HG02943 (cell line): ENCODE results near the gene COMMD3.

Experiments
- ATAC-seq: cut with Tn5 transposase; IDR thresholded peaks from one replicate; pipeline ENCODE4 v1.9.1; 2021; ENCODE audit warnings: mild to moderate bottlenecking, low read depth, moderate library complexity; ENCODE audit not compliant: unreplicated experiment

Gene COMMD3

DNA sequence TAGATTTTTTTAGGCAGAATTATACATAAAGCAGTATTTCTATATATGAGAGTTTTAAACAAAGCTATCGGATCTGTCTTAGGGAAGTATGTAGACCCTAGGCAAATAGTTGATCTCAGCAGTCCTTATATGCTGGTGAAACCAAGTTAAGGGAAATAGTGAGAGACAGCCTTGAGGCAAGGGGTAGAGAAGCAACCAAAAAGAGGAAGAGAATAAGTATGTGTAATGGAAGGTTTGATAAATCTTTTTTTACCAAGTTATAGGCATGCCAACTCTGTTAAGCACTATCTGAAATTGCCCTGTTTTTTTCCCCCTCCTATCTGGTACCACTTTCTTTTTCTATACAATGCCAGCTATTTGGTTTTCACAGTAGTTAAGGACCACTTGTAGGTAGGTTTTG lies 49.0 kb downstream of the COMMD3 start:
- no peak for ATAC-seq

- no peak for ATAC-seq
These were observed 49.7 kb downstream of the COMMD3 start for GRCh38 chr10:22365644-22366434.

DNA sequence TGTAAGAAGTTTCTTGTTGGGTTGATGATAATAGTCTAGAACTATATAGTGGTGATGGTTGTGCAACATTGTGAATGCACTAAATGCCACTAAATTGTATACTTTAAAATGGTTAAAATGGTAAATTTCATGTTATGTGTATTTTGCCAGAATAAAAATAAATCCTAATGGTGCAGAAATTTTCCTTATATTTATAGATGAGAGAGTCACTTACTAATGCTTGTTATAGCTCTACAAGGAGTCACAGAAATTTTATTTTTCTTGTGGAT lies 50.2 kb downstream of the COMMD3 start:
- no peak for ATAC-seq

- ATAC-seq = no peak
These were observed 50.6 kb downstream of the COMMD3 start for GRCh38 chr10:22366771-22367170.

- no peak for ATAC-seq
These were observed 51.3 kb downstream of the COMMD3 start for GRCh38 chr10:22367471-22367870.

GRCh38 chr10:22368402-22368801 lies 52.2 kb downstream of the COMMD3 start:
- no peak for ATAC-seq

DNA sequence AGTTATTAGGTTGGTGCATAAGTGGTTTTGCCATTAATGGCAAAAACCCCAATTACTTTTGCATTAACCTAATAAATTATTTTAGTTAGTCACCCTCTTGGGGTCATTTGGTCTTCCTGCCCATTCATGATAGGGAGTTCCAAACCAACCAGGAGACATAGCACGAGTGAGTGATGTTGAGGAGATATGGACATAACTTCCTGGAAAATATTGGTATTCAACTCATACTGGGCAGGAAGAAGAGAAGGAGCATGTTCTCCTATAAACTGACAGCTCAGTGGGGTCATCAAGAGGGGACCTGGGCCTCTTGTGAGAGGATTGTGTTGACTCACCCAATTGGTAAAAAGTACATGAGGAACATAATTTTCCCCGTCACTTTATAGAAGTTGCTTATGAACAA lies 52.8 kb downstream of the COMMD3 start:
- no peak for ATAC-seq

GRCh38 chr10:22369434-22370072 lies 53.4 kb downstream of the COMMD3 start:
- ATAC-seq = no peak
